HG02678 (cell line): ENCODE measurements around the gene FANCI.

Experiments used
- ATAC-seq: cut with Tn5 transposase; IDR thresholded peaks from one replicate; pipeline ENCODE4 v1.9.1; 2021; ENCODE audit warnings: mild to moderate bottlenecking, moderate library complexity; ENCODE audit not compliant: unreplicated experiment

The FANCI gene

GRCh38 chr15:89359471-89360293 lies 115.9 kb downstream of the FANCI start:
- ATAC-seq: no peak

DNA sequence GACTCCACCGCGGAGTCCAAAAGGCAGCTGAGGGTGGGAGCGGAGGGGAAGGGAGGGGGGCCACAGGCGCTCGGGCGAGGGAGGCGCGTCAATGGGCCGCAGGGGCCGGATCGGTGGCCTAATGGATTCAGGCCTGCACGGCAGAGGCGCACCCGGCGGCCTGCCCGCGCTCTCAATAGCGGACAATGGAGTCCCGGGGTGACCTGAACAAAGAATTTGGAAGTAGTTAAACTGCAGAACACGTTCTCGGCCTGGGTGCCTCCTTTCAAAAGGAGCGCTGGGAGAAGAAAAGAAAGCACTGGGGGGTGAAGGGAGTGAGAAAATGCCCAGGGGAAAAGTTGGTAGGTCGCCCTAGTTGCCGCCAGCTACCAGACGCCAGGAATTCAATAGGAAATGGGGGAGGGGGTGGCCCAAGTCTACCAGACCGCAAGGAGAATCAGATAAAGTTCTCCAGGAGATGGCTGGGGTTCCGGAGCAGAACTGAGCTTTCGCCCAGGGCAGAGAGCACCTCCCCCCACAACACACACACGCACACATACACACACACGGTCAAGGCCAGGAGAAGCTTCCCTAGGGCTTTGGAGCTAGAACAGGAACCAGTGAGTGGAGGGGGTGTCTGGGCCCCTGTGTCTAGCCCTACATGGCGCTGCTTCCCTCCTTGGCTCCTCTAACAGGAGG lies 116.7 kb downstream of the FANCI start:
- no peak for ATAC-seq

DNA sequence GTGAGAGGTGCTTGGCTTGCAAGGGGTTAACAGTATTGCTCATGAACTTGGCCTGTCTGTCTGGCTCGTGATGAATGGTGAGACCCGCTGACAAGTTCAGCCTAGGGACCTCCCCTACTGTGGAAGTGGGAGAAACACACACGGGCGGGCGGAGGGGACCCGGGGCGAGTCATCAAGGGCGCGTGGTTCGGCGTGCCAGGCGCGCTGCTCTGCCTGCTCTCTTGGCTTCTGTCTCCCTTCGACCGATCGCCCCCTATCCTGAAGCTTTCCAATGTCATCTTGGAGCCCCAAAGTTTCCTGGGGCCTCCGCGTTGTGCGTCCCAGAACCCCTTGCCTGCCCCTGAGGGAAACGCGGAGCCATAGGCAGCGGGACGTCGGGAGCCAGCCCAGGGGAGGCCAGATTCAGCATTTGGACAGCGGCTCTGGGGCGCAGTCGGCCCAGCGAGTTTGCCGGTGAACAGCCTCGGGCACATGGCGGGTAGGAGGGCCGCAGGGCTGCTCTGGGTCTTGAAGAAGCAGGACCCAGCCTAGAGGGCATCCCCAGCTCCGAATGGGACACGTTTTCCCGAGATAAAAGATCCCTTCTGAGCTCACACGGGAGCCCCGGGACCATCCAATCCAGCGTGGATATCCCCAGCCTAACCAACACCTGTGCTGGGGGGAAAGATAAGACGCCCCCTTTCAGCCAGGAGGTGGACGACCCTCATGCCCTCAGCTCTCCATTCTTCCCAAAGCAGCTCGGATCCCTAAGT lies 117.8 kb downstream of the FANCI start:
- no peak for ATAC-seq

DNA sequence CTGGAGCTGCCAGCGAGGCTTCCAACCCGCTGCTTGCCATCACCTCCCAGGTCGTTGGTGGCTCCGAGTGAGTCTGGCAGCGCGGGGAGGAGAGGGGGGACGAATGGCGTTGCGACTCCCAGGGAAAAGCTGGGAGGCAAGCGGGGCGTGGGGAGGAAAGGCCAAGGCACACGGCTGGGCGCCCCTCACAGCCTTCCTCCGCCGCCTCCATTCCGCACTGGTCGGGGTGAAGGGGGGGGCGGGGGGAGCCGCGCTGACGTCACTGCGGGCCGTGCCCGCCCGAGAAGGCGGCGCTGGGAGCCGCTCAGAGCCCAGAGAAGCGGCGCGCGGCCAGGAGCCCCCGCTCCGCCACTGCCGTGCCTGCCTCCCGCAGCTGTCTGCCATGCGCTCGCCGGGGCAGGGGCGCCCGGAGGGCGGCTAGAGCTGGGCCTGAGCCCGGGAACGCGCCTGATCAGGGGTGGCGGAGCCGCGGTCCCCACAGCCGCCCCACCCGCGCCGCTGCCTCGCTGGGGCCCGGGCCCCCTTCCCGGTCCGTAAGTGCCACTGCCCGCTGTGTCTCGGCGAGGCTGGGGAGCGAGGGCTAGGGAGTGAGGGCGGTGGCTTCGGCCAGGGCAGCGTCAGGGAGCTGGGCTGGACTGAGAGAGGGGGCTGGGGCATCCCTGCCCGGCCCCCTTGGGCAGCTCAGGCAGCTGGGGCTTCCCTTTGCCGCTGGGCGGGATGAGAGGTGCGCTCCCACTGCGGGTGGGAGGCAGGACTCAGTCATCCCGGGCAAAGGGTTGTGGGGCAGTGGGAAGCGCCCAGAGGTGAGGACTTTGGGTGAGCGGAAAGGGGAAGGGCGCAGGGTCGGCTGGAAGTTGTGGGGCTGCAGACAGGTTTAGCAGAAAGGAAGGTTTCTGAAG lies 118.7 kb downstream of the FANCI start:
- ATAC-seq: no peak

- ATAC-seq: no peak
These were observed 119.4 kb downstream of the FANCI start for GRCh38 chr15:89363133-89363532.

DNA sequence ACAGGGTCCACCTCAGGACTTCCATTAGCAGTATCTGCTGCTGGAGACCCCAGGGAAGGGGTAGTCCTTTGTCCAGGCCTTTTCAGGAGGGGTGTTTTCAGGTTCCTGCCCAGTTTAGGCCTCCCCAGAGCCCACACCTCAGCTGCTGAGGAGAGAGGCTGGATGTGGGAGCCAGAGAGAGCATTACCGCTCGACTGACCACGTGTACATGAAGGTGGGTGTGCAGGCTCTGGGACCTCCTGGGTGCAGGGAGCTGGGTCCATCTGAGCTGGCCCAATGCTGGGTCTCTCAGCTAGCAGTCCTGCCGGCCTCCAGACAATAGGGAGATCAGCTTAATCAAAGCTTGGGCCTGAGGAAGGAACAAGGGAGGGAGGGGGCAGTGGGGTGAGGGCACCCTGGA lies 120.0 kb downstream of the FANCI start:
- ATAC-seq: no peak

- no peak for ATAC-seq
These were observed 120.6 kb downstream of the FANCI start for GRCh38 chr15:89364341-89364740.

- no peak for ATAC-seq
These were observed 121.1 kb downstream of the FANCI start for GRCh38 chr15:89364741-89365450.

DNA sequence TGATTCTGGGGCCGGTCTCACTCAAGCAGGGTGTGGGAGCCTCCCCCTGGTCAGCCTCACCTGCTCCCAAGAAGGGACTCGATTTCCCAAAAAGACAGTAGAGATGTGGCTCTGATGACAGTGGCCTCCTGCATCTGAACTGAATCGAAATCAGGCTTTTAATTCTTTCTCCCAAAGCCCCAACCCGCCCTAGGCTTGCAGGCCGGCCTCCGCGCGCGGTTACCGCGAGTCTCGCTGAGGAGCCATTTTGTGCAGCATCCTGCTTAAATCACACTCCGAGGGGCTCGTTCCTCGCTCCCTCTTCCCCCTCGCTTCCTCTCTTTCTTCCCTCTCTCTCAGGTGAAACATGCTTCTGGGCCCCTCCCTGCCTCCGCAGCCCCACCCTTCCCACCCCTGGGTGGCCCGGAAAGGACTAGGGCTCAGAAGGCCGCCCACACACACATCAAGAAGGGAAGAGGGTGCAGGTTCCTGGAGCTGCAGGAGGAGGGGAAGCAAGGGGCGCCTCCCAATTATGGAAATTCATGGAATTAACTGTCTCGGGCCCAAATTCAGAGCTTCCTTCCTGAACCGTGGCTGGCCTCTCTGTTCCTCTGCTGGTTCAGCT lies 121.8 kb downstream of the FANCI start:
- no peak for ATAC-seq
